Caco-2 (cell line): ENCODE data around the gene TOMM40L. TPM values are rescaled to one million over a fixed set of nuclear protein-coding genes. Genes with fewer than 3 reads are reported as not detected.
A peak's percentile ranks its signal among the peaks of the same experiment; 100 is the strongest.

Source experiments
- BruUV-seq: library from RNA; stranded (reverse); fragments of 400-500 nt; replicated peaks from 2 replicates; lab custom pipeline; 2021; lab: Mats Ljungman, UMichigan
- CTCF ChIA-PET: fragments of 300-600 bp; sonication (Branson Sonifier 250); formaldehyde crosslinking; loops from one replicate; lab custom pipeline; 2022; ENCODE audit warnings: antibody characterized with exemption; lab: Charles Lee
- POLR2A ChIA-PET: fragments of 300-600 bp; sonication (Branson Sonifier 250); formaldehyde crosslinking; loops from one replicate; lab custom pipeline; 2022; ENCODE audit warnings: antibody characterized with exemption; lab: Charles Lee
- DNase-seq, 2 experiments: peaks; one replicate each; pipeline versions ENCODE4 v3.0.0 to v3.0.0-alpha.2; 2020 to 2022
- H3K27me3 ChIP-seq: replicated peaks from 2 replicates; pipeline ENCODE4 v1.6.0; 2011; ENCODE audit warnings: low read length; ENCODE audit not compliant: control insufficient read depth, insufficient read depth
- H3K36me3 ChIP-seq: 2 replicates; pipeline ENCODE4 v1.5.1; 2011; ENCODE audit warnings: low read length; ENCODE audit not compliant: control insufficient read depth, insufficient read depth
- H3K4me1 ChIP-seq: fragments of 250-450 bp; sonication (Bioruptor Pico); 2 replicates; pipeline ENCODE4 v1.5.1; 2020; ENCODE audit warnings: mild to moderate bottlenecking
- H3K4me3 ChIP-seq: 2 replicates; pipeline ENCODE4 v1.5.1; 2011; ENCODE audit warnings: low read depth, mild to moderate bottlenecking, control low read depth, low read length
- H3K9me3 ChIP-seq: fragments of 250-450 bp; sonication (Bioruptor Pico); 2 replicates; pipeline ENCODE4 v1.5.1; 2020; ENCODE audit warnings: mild to moderate bottlenecking, moderate library complexity
- H3K27ac Mint-ChIP-seq: one replicate; pipeline ENCODE4 v1.8.0; 2022; ENCODE audit warnings: mixed read lengths; ENCODE audit not compliant: unreplicated experiment
- H3K27me3 Mint-ChIP-seq: one replicate; pipeline ENCODE4 v1.8.0; 2022; ENCODE audit warnings: mixed read lengths; ENCODE audit not compliant: insufficient read depth, unreplicated experiment
- H3K36me3 Mint-ChIP-seq: one replicate; pipeline ENCODE4 v1.8.0; 2022; ENCODE audit warnings: mild to moderate bottlenecking, mixed read lengths; ENCODE audit not compliant: insufficient read depth, unreplicated experiment
- H3K4me1 Mint-ChIP-seq: one replicate; pipeline ENCODE4 v1.8.0; 2022; ENCODE audit warnings: low read depth, mixed read lengths; ENCODE audit not compliant: unreplicated experiment
- H3K4me3 Mint-ChIP-seq: one replicate; pipeline ENCODE4 v1.8.0; 2022; ENCODE audit warnings: mild to moderate bottlenecking, moderate library complexity, mixed read lengths; ENCODE audit not compliant: unreplicated experiment
- H3K9me3 Mint-ChIP-seq: one replicate; pipeline ENCODE4 v1.8.0; 2022; ENCODE audit warnings: mixed read lengths; ENCODE audit not compliant: unreplicated experiment
- CTCF ChIP-seq, 2 experiments: fragments of 200-600 bp in 1 of 2; IDR thresholded peaks; 1 replicate in 1 of 2; 2 replicates in 1 of 2; pipeline versions ENCODE4 v1.5.1 to v1.8.0; 2011 to 2022; ENCODE audit warnings: antibody characterized with exemption in 1 of 2, control low read depth in 1 of 2, inconsistent platforms in 1 of 2, low read depth in 1 of 2, low read length in 1 of 2, mild to moderate bottlenecking in 1 of 2, moderate library complexity in 1 of 2; ENCODE audit not compliant: insufficient read depth in 1 of 2, severe bottlenecking in 1 of 2, unreplicated experiment in 1 of 2
- intact Hi-C: fragments of 100-400 bp; cut with micrococcal nuclease; formaldehyde crosslinking; loops from one replicate; pipeline ENCODE4 v1.10.0; 2022; ENCODE audit not compliant: unreplicated experiment
- total RNA-seq: library from RNA; stranded (reverse); gene quantifications from 2 replicates; pipeline ENCODE4 v1.2.3, GENCODE V29; 2022

The TOMM40L gene
- total RNA-seq, 1 experiment from 2014 or later = 23.1 TPM

GRCh38 chr1:161180639-161181038, 45.2 kb upstream of the TOMM40L start:
- no peaks in the 10 kb centered on the region for H3K9me3 ChIP-seq
- H3K4me3 Mint-ChIP-seq = no peak overlapping the region
- peaks cover 16% of the 10 kb centered on the region for H3K4me1 Mint-ChIP-seq
- no peaks in the 10 kb centered on the region for H3K27me3 Mint-ChIP-seq
- no peaks in the 10 kb centered on the region for H3K27me3 ChIP-seq
- TF ChIP-seq CTCF (IDR thresholded peaks at IDR 0.05; ENCODE audit: insufficient read depth in 1 of 2, low read depth in 1 of 2, low read length in 1 of 2, severe bottlenecking in 1 of 2, unreplicated experiment in 1 of 2) = peak; percentile 25 to 41
- peaks cover 4% of the 10 kb centered on the region for H3K4me1 ChIP-seq
- H3K36me3 ChIP-seq = no peaks in the 10 kb centered on the region; the same call in 1 of the 2 replicates
- CTCF ChIA-PET = no interaction called here
- peak in 1 of 2 experiments; percentile 34 for DNase-seq
- no peaks in the 10 kb centered on the region for H3K9me3 Mint-ChIP-seq
- no peak overlapping the region for H3K4me3 ChIP-seq
- H3K27ac Mint-ChIP-seq = no peak overlapping the region
- POLR2A ChIA-PET = no interaction called here
- no peaks in the 10 kb centered on the region for H3K36me3 Mint-ChIP-seq
- intact Hi-C loops = loop anchor here (1.0 kb wide), 1 partner anchor 202 kb away; no protein-coding TSS in a partner anchor
- BruUV-seq = no TSS peak

- CTCF ChIA-PET = no interaction called here
- BruUV-seq = no TSS peak
- TF ChIP-seq CTCF (IDR thresholded peaks at IDR 0.05; ENCODE audit: insufficient read depth in 1 of 2, low read depth in 1 of 2, low read length in 1 of 2, severe bottlenecking in 1 of 2, unreplicated experiment in 1 of 2) = no peak
Measured at GRCh38 chr1:161182214-161182613, 43.6 kb upstream of the TOMM40L start.

GRCh38 chr1:161185282-161185682, 40.6 kb upstream of the TOMM40L start:
- CTCF ChIA-PET = no interaction called here

More at GRCh38 chr1:161182214-161182613, 43.6 kb upstream of the TOMM40L start:
- H3K4me3 ChIP-seq = no peak overlapping the region
- H3K4me1 Mint-ChIP-seq = peaks cover 6% of the 10 kb centered on the region
- H3K4me1 ChIP-seq = no peaks in the 10 kb centered on the region
- H3K36me3 ChIP-seq = no peaks in the 10 kb centered on the region
- intact Hi-C loops = no loop called here
- no peak overlapping the region for H3K27ac Mint-ChIP-seq
- no peak for DNase-seq
- POLR2A ChIA-PET = no interaction called here
- no peaks in the 10 kb centered on the region for H3K27me3 ChIP-seq
- no peaks in the 10 kb centered on the region for H3K36me3 Mint-ChIP-seq
- no peaks in the 10 kb centered on the region for H3K9me3 Mint-ChIP-seq
- H3K4me3 Mint-ChIP-seq = no peak overlapping the region
- no peaks in the 10 kb centered on the region for H3K9me3 ChIP-seq
- H3K27me3 Mint-ChIP-seq = no peaks in the 10 kb centered on the region

More at GRCh38 chr1:161185282-161185682, 40.6 kb upstream of the TOMM40L start:
- H3K9me3 Mint-ChIP-seq = no peaks in the 10 kb centered on the region
- H3K36me3 Mint-ChIP-seq = no peaks in the 10 kb centered on the region
- no peaks in the 10 kb centered on the region for H3K36me3 ChIP-seq
- H3K27ac Mint-ChIP-seq = no peak overlapping the region
- BruUV-seq = no TSS peak
- POLR2A ChIA-PET = interaction anchor here (0.6 kb wide), 1 partner anchor 9 kb away, joined by 8 read pairs; no protein-coding TSS in a partner anchor
- H3K9me3 ChIP-seq = no peaks in the 10 kb centered on the region
- no peak overlapping the region for H3K4me3 ChIP-seq
- no peak overlapping the region for H3K4me3 Mint-ChIP-seq
- TF ChIP-seq CTCF (IDR thresholded peaks at IDR 0.05; ENCODE audit: insufficient read depth in 1 of 2, low read depth in 1 of 2, low read length in 1 of 2, severe bottlenecking in 1 of 2, unreplicated experiment in 1 of 2) = no peak
- no peaks in the 10 kb centered on the region for H3K27me3 Mint-ChIP-seq
- H3K4me1 Mint-ChIP-seq = peaks cover 6% of the 10 kb centered on the region
- DNase-seq = no peak
- H3K27me3 ChIP-seq = no peaks in the 10 kb centered on the region
- H3K4me1 ChIP-seq = no peaks in the 10 kb centered on the region
- intact Hi-C loops = no loop called here
